HG03039 (cell line): Measurements from ENCODE around the gene VARS2.
"Not testable (repeated sequence)": the region's sequence is repeated elsewhere in the genome, so short reads cannot be mapped to it uniquely, and the experiment has no call there.

Source experiments
- ATAC-seq: cut with Tn5 transposase; IDR thresholded peaks from one replicate; pipeline ENCODE4 v1.9.1; 2021; ENCODE audit warnings: mild to moderate bottlenecking, moderate library complexity; ENCODE audit not compliant: unreplicated experiment

Gene VARS2

DNA sequence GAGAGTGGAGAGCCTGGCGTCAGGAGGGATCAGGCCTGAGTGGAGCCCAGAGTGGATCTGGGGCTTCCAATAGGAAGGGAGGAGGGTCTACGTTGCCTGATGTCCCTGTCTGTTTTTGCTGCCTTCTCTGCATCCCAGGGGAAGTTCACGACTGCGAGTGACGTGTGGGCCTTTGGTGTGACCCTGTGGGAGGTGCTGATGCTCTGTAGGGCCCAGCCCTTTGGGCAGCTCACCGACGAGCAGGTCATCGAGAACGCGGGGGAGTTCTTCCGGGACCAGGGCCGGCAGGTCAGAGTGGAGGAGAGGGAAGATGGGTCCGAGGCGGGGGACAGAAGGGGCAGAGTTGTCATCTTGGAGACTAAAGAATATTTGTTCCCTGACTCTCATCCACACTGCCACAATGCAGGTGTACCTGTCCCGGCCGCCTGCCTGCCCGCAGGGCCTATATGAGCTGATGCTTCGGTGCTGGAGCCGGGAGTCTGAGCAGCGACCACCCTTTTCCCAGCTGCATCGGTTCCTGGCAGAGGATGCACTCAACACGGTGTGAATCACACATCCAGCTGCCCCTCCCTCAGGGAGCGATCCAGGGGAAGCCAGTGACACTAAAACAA is 15.2 kb upstream of the VARS2 start:
- no peak for ATAC-seq

DNA sequence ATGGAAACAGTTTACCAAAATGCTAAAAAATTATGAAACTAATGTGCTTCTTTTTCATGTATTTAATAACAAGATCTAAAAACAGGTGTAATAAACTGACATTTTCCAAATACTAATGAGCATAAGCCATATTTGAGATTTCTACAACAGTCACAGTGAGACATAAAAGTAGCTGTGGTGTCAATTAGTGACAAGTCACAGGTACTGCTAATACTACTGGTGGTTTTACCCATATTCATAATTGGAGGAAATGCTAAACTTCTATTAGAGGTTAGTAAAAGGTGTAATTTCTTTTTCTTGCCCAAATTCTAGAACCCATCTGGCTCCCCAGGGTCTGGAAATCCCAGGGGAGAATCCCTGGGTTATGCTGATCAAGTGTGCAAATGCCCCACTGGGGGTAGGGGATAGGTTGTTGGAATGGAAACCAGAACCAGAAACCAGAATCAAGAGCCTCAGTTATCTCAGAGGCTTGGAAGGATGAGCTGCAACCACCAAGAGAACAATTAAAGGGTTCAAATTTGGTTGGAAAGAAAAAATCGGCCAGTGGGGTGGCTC is 13.1 kb upstream of the VARS2 start:
- ATAC-seq: no peak

DNA sequence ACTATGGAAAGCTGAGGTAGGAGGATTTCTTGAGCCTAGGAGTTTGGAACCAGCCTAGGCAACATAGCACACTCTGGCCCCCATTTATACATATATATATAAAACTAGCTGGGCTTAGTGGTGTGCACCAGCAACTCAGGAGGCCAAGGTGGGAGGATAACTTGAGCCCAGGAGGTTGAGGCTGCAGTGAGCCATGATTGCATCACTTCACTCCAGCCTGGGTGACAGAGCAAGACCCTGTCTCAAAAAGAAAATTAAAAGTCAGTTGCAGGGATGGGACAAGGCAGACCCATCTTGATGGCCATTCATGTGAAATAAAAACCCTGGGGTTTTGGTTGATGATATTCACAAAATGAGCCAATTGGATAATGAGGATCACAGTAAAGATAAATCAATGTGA is 12.6 kb upstream of the VARS2 start:
- no peak for ATAC-seq

DNA sequence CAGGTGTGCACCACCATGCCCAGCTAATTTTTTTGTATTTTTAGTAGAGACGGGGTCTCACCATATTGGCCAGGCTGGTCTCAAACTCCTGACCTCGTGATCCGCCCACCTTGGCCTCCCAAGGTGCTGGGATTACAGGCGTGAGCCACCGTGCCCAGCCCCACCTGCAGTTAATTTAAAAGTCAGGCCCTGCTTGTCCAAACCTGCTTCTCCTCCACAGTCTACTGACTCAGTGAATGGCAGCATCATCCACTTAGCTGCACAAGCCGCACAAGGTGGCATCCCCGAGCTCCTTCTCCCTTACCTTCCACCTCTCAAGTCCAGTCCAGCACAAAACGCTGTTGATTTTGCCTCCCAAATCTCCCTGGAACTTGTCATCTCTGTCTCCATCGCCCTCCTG is 11.8 kb upstream of the VARS2 start:
- not testable (repeated sequence) for ATAC-seq

DNA sequence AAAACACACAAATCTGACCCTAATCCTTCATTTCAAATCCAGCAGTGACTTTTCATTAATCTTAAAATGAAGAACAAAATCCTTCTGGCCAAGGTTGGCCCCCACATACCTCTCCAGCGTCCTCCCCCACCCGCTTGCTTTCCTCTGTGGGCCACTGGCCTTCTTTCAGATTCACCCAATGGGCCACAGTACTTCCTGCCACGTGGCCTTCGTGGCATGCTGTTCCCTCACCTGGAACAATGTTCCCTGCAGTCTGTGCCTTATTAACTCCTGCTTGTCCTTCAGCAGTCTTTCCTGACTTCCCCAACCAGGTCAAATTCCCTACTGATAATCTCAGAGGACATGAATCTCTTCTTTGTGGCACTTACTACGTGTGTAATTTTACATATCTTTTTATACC is 11.3 kb upstream of the VARS2 start:
- no peak for ATAC-seq

DNA sequence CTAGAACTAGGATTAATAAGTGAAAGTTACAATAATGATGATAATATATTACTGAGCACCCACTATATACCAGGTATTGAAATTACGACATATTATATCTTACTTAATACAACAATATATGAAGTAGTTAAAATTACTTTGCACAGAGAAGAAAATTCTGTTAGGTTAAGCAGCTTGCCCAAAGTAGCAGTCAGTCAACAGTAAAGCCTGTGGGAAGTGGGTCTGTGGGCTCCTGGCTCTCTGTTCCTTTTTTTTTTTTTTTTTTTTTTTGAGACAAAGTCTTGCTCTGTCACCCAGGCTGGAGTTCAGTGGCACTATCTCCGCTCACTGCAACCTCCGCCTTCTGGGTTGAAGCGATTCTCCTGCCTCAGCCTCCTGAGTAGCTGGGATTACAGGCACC is 10.8 kb upstream of the VARS2 start:
- ATAC-seq: no peak

DNA sequence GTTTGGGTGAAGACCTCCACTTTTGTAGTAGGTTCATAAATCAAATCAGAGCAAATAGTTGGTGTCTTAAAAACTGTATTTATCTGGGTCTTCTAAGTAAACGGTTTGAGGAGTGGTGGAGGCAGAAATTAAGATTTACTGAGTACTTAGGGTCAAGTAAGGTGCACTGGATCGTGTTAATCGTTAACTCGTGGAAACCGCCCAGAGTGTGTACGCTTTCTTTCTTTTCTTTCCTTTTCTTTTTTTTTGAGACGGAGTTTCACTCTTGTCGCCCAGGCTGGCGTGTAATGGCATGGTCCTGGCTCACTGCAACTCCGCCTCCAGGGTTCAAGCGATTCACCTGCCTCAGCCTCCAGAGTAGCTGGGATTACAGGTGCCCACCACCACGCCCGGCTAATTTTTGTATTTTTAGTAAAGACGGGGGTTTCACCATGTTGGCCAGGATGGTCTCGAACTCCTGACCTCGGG is 6.7 kb upstream of the VARS2 start:
- ATAC-seq: not testable (repeated sequence)

DNA sequence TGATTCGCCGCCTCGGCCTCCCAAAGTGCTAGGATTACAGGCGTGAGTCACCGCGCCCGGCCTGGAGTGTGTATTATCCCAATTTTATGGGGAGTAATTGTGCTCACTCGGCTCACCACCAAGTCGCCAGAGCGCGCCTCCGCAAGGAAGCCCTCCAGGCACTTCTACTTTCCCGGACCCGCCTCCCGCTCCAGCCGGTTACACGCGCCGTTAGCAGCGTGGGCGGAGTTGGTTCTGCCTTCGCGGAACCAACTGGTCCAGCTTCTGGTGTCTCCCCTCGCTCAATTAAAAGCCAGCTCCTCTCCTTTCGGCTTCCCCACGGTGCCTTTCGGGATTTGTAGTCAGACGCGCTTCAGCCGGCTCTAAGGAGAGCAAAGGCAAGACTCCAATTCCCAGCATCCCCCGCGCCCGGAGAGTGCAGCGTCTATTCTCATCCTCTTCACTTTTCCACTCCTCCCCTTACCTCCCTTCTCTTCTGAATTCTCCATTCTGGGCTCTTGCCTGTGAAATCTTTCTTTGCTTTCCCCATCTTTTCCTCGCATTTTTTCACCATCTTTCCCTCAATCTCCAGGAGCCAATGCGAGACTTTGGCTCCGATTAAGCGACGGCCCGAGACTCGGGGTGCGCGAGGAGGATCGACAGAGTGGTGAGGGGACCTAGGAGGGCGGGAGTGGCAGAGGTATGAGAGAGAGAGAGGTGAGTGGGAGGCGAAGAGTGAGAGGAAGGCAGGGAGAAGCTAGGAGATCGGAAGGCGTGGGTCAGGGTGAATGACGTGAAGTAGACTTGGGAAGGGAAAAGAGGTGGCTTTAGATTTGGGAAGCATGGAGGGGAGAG is 6.1 kb upstream of the VARS2 start, which contains the start of gene GTF2H4:
Gene GTF2H4, plus strand, starts transcription at position 450 of the 834 bp plus-strand sequence.
- ATAC-seq: peak; percentile 88

DNA sequence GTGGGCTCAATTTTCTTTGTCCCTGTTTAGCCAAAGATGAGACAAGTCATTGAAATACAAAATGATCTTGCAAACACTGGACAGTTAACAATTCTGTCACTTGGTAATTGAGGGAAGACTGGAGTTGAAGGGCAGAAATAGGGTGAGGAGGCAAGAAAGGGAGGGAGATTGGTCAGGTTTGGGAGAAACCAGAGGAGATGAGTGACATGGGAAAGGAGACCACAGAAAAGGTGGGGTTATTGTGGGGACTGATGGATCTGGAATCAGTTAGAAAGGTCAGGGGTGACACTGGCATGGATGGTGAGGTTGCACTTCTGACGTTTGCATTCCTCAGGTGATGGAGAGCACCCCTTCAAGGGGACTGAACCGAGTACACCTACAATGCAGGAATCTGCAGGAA is 5.3 kb upstream of the VARS2 start:
- ATAC-seq: no peak

DNA sequence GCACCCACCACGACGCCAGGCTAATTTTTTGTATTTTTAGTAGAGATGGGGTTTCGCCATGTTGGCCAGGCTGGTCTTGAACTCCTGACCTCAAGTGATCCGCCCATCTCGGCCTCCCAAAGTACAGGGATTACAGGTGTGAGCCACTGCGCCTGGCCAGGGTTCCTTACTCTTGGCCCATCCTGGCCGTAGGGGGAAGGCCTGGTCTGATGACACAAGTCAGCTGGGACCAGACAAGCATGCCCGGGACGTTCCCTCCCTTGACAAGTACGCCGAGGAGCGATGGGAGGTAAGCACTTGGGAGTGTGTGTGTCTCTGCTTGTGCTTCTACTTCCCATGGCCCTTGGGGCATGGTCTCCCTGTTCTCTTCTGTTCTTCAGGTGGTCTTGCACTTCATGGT is 3.6 kb upstream of the VARS2 start:
- ATAC-seq: not testable (repeated sequence)

DNA sequence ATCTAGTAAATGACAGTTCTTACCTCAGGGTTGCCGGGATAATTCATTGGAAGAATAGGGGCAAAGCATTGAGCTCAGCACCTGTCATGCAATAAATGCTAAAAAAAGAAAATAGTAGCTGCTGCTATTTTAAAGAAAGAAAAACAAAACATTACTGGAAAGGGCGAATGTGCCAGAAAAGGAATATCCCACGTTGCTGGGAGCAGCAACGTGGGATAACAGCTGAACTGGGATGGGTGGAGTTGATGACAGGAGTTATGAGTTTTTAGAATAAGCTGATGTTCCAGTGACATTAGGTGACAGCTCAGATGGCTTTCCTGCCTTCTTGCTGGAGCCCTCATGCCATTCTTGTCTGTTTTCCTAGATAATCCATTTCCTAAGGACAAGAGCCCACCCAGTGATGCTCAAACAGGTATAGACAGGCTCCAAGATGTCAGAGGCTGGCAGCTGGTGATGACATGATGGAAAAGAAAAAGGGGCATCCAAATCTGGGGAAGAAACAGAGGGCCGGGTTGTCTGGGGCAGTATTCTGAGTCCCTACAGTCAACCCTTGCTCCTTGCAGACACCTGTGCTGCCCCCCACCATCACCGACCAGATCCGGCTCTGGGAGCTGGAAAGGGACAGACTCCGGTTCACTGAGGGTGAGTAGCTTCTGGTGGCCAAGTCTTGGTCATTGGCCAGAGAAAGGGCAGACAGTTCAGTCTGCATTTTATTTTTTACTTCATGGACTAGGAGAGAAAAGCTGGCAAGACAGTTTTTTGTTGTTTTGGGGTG is 1.1 kb upstream of the VARS2 start:
- ATAC-seq: no peak

DNA sequence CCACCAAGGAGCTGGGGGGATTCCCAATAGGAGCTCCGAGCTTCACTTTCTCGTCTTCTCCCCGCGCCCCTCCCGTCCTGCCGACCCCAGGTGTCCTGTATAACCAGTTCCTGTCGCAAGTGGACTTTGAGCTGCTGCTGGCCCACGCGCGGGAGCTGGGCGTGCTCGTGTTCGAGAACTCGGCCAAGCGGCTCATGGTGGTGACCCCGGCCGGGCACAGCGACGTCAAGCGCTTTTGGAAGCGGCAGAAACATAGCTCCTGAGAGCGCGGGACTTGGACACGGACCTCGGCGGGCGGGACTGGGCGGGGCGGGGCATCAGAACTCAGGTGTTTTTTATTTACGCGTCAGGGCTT is 340 bp upstream of the VARS2 start:
- ATAC-seq: peak; percentile 2

DNA sequence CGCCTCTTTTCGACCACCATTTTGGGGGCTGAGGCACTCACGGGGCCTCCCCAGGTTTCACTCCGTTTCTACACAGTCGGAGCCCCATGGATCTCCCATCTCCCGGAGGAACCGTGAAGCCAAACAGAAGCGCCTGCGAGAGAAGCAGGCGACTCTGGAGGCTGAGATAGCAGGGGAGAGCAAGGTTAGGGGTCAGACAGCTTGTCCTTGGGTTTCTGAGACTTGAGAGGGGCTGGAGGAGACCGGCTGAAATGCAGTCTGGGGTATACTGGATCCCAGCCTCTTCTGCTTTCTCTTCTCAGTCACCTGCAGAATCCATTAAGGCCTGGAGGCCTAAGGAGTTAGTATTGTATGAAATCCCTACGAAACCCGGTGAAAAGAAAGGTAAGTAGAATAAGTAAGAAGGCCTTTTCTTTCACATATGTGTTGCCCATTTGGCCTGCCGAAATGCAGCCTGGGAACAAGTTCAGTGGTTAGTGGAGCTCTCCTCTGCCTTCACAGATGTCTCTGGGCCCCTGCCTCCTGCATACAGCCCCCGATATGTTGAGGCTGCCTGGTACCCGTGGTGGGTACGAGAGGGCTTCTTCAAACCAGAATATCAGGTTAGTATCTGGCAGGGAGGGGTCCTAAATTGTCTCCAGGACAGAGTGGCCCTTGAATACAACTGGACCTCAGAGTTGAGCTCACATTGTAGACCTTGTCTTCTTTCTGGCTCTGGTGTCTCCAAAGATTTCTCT is 984 bp downstream of the VARS2 start:
- ATAC-seq: no peak

DNA sequence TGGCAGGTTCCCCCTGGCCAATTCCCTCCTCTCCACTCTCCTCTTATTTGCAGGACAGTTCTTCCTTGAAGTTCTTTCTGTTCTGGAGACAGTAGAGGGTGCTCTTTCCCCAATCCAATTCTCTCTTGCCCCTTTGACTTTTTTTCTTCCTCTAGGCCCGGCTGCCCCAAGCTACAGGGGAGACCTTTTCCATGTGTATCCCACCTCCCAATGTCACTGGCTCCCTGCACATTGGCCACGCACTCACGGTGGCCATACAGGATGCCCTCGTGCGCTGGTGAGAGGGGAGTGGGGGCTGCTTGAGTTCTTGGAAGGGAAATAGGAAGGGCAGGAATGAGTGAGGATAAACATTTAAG is 1.5 kb downstream of the VARS2 start:
- ATAC-seq: no peak

DNA sequence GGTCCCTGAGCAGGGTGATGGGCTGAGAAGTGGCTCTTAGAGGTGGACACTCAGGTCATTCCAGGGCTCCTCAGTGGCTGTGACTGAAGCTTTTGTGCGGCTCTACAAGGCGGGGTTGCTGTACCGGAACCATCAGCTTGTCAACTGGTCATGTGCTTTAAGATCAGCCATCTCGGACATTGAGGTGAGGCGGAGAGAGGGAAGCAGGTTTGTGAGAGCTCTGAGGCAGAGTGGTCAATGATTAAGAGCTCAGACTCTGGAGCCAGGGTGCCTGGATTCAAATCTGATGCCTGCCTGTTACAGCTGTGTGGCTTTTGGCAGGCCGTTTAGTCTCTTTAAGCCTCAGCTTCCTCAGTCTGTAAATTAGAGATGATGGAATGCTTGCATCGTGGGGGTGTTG is 3.0 kb downstream of the VARS2 start:
- ATAC-seq: no peak

DNA sequence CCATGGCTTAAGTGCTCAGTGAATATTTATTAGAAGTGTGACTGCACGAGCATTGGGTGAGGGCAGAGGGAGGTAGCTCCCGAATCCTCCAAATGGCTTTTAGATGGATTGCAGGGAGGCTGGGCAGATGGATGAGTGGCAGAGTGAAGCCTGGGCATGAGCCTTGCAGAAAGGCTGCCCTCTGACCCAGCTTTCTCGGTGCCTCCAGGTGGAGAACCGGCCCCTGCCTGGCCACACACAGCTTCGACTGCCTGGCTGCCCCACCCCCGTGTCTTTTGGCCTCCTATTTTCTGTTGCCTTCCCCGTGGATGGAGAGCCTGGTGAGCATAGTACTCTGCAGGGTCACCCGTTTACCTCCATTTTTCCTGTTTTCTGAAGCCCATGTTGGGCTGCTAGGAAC is 3.4 kb downstream of the VARS2 start:
- no peak for ATAC-seq

DNA sequence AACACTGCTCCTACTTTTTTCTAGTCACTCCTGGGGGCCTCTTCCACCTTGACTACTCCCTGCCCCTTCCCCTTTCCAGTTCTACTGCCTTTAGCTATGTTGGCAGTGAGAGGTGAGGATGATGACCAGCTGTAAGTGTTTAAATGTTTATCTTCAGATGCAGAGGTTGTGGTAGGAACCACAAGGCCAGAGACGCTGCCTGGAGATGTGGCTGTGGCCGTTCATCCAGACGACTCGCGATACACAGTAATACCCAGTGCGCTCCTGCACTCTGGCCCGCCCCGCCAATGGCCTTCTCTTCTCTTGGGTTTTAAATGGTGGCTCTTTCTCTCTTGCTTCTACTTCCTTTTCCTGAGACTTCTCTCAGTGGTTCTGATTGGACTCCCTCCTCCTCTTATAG is 4.6 kb downstream of the VARS2 start:
- ATAC-seq: no peak

DNA sequence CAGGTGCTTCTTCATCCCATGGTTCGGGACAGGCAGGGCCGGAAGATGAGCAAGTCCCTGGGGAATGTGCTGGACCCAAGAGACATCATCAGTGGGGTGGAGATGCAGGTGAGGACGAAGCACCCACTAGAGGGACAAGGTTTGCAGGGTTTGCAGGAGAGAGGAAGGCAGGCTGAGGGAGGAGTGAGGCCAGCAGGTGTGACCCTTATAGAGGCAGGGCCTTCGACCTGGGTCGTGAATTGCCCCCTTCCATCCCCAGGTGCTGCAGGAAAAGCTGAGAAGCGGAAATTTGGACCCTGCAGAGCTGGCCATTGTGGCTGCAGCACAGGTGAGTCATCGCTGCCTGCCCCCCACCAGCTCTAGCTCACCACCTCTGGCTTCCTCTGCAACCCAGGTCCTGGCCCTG is 8.4 kb downstream of the VARS2 start:
- ATAC-seq: no peak

DNA sequence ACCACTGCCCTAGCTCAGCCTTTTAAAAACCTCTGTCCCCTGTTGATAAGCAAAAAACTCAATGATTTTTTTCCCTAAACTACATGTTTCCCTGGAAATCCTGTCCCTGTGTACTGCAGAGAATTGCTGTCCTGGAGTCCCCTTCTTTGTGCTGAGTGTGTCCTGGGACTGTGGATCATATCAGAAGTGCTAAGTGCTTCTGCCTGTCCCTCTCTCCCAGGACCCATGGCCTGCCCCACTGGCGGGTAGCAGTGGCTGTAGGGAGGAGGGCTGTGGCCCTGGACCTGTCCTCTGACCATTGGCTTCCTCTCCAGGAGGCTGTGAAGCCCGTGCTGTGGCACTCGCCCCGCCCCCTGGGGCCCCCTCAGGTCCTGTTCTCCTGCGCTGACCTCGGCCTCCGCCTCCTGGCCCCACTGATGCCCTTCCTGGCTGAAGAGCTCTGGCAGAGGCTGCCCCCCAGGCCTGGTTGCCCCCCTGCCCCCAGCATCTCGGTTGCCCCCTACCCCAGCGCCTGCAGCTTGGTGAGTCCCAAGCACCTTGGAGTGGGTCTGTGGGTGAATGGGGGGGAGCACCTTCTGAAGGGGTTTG is 10.1 kb downstream of the VARS2 start:
- ATAC-seq: not testable (repeated sequence)

DNA sequence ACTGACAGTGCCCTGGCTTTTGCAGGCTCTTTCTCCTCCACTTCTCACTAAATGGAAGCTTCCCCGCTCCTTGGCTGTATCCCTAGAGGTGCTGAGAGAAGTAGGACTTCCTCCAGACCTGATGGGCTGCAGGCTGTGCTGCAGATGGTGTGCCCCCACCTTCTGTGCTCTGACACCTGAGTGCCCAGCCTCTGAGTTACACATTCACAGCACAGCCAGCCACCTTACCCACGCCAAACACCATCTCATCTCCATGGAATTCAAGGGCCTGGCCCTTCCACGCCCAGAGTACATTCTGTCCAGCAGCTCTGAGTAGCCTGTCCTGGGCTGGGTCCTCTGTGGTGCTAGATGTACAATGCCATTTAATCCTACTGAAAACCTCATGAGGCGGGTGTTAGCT is 12.6 kb downstream of the VARS2 start:
- no peak for ATAC-seq
